K562 (cell line): ENCODE measurements around the gene MALAT1. TPM values are rescaled to one million over a fixed set of nuclear protein-coding genes. Genes with fewer than 3 reads are reported as not detected.

Experiments used
- BDP1 ChIP-seq: IDR thresholded peaks from 3 replicates; pipeline ENCODE4 v1.6.1; 2011; ENCODE audit not compliant: insufficient read length, insufficient read depth
- CCNT2 ChIP-seq: IDR thresholded peaks from 2 replicates; pipeline ENCODE4 v1.6.1; 2011; ENCODE audit warnings: borderline replicate concordance, low read depth, mild to moderate bottlenecking, moderate library complexity, mixed read lengths, low read length; ENCODE audit not compliant: insufficient read length; ENCODE audit errors: extremely low read depth
- CSDE1 ChIP-seq, 2 experiments: fragments of 450-650 bp; IDR thresholded peaks; 2 replicates each; pipeline ENCODE4 v1.6.1; 2016; ENCODE audit warnings: mild to moderate bottlenecking in 1 of 2
- DDX20 ChIP-seq: fragments of 450-650 bp; IDR thresholded peaks from 2 replicates; pipeline ENCODE4 v1.6.1; 2016; ENCODE audit warnings: missing genetic modification characterization, low read depth, mild to moderate bottlenecking, missing compliant biosample characterization, moderate library complexity
- ETV1 ChIP-seq: fragments of 450-650 bp; conservative IDR thresholded peaks from 2 replicates; pipeline ENCODE4 v1.6.1; 2016; ENCODE audit warnings: missing genetic modification characterization, control low read depth, low read depth, missing compliant biosample characterization
- FOXJ3 ChIP-seq: sonication (generic); formaldehyde crosslinking; IDR thresholded peaks from 2 replicates; pipeline ENCODE4 v1.4.0; 2020; ENCODE audit warnings: mild to moderate bottlenecking, missing genetic modification reagents
- FOXM1 ChIP-seq, 2 experiments: fragments of 450-650 bp in 1 of 2; sonication (generic) in 1 of 2; formaldehyde crosslinking in 1 of 2; IDR thresholded peaks; 2 replicates each; pipeline versions ENCODE4 v1.6.1 to v1.9.0; 2017 to 2022; ENCODE audit warnings: low read depth in 2 of 2, mild to moderate bottlenecking in 2 of 2, missing genetic modification reagents in 1 of 2, moderate library complexity in 1 of 2
- GABPB2 ChIP-seq: fragments of 250-450 bp; sonication (Bioruptor Pico); conservative IDR thresholded peaks from 2 replicates; pipeline ENCODE4 v1.5.1; 2021; ENCODE audit warnings: mild to moderate bottlenecking
- HDAC2 ChIP-seq: fragments of 450-650 bp; IDR thresholded peaks from 2 replicates; pipeline ENCODE4 v1.6.1; 2016; ENCODE audit warnings: mild to moderate bottlenecking
- HINFP ChIP-seq: fragments of 450-650 bp; conservative IDR thresholded peaks from 2 replicates; pipeline ENCODE4 v1.6.1; 2016; ENCODE audit warnings: missing genetic modification characterization, low read depth, mild to moderate bottlenecking, control low read depth, missing compliant biosample characterization
- MED1 ChIP-seq: sonication (generic); formaldehyde crosslinking; IDR thresholded peaks from 2 replicates; pipeline ENCODE4 v1.8.1; 2023; ENCODE audit warnings: missing genetic modification reagents, borderline replicate concordance
- MNT ChIP-seq, 2 experiments: fragments of 450-650 bp; conservative IDR thresholded peaks; 2 replicates each; pipeline ENCODE4 v1.6.1; 2017; ENCODE audit warnings: mild to moderate bottlenecking in 2 of 2, moderate library complexity in 2 of 2
- MTF1 ChIP-seq: fragments of 250-450 bp; sonication (Bioruptor Pico); IDR thresholded peaks from 2 replicates; pipeline ENCODE4 v1.9.0; 2021; ENCODE audit warnings: moderate library complexity, mild to moderate bottlenecking, inconsistent platforms, borderline replicate concordance
- MYNN ChIP-seq, 2 experiments: sonication (generic); formaldehyde crosslinking in 1 of 2; IDR thresholded peaks; 2 replicates each; pipeline versions ENCODE4 v1.5.0 to v1.6.1; 2016 to 2020; ENCODE audit warnings: antibody characterized with exemption in 1 of 2, missing genetic modification reagents in 1 of 2
- NFIX ChIP-seq: fragments of 250-450 bp; sonication (Bioruptor Pico); IDR thresholded peaks from 2 replicates; pipeline ENCODE4 v1.4.0; 2020; ENCODE audit warnings: low read depth, mild to moderate bottlenecking, moderate library complexity
- OTX1 ChIP-seq: fragments of 450-650 bp; formaldehyde crosslinking; IDR thresholded peaks from 2 replicates; pipeline ENCODE4 v1.4.0; 2022; ENCODE audit warnings: mild to moderate bottlenecking
- PREB ChIP-seq: sonication (generic); formaldehyde crosslinking; IDR thresholded peaks from 2 replicates; pipeline ENCODE4 v1.8.1; 2023; ENCODE audit warnings: mild to moderate bottlenecking, missing genetic modification reagents
- RAD51 ChIP-seq: fragments of 450-650 bp; IDR thresholded peaks from 2 replicates; pipeline ENCODE4 v1.7.1; 2016; ENCODE audit warnings: low read depth, mild to moderate bottlenecking, borderline replicate concordance
- RFX1 ChIP-seq: fragments of 450-650 bp; IDR thresholded peaks from 2 replicates; pipeline ENCODE4 v1.6.1; 2016; ENCODE audit warnings: mild to moderate bottlenecking, moderate library complexity
- SP2 ChIP-seq: IDR thresholded peaks from 2 replicates; pipeline ENCODE4 v1.6.1; 2011; ENCODE audit warnings: mild to moderate bottlenecking, low read depth, low read length, moderate library complexity; ENCODE audit not compliant: poor library complexity, severe bottlenecking; ENCODE audit errors: extremely low read depth
- SRSF7 ChIP-seq: fragments of 200-400 bp; formaldehyde crosslinking; optimal IDR thresholded peaks from 2 replicates; pipeline ENCODE3; 2017; ENCODE audit warnings: mild to moderate bottlenecking, low read depth, low read length
- TRIM28 ChIP-seq: fragments of 450-650 bp; IDR thresholded peaks from 2 replicates; pipeline ENCODE4 v1.6.1; 2017
- ZFP1 ChIP-seq: fragments of 450-650 bp; formaldehyde crosslinking; IDR thresholded peaks from 2 replicates; pipeline ENCODE4 v1.4.0; 2020; ENCODE audit warnings: mild to moderate bottlenecking, mixed read lengths
- ZNF311 ChIP-seq: fragments of 250-450 bp; sonication (Bioruptor Pico); IDR thresholded peaks from 2 replicates; pipeline ENCODE4 v1.4.0; 2020; ENCODE audit warnings: mild to moderate bottlenecking, moderate library complexity
- polyA plus RNA-seq, 8 experiments: library from polyadenylated mRNA; depleted of rRNA in 4 of 8; stranded (reverse) in 5 of 8; unstranded in 3 of 8; fragments of >200 nt; fragmentation: Nextera tagmentation in 2 of 8; fragmentation: Illumina TruSeq in 1 of 8; extraction: Ambion mirVana in 2 of 8; extraction: Trizol in 1 of 8; gene quantifications; 2 replicates each; pipeline versions ENCODE4 v1.2.1 to v1.2.3, GENCODE V29; 2011 to 2014; ENCODE audit warnings: inconsistent platforms in 1 of 8, missing spikeins in 1 of 8
- total RNA-seq, 7 experiments: library from RNA; depleted of rRNA in 6 of 7; stranded (reverse); fragments of >200 nt in 6 of 7; fragmentation: Illumina TruSeq in 2 of 7; extraction: Trizol in 2 of 7; gene quantifications; 2 replicates each; pipeline versions ENCODE4 v1.2.1 to v1.2.3, GENCODE V29; 2011 to 2021; ENCODE audit warnings: low replicate concordance in 1 of 7

The MALAT1 gene
- total and polyA plus RNA-seq, 9 of the 15 experiments (the other 6 are each of a cell fraction or from before 2014, with no cell fraction given) = 363 to 8,715 (median 2,351) TPM

GRCh38 chr11:65498727-65498976, 193 bp upstream of the MALAT1 start (continued):
- TF ChIP-seq MYNN (IDR thresholded peaks at IDR 0.05) (no peak), MYNN (CRISPR knock-in tag; IDR thresholded peaks at IDR 0.05) (no peak), FOXJ3 (CRISPR knock-in tag) (no peak), DDX20 (tag) (no peak), SRSF7 (no peak), CCNT2 (no peak), BDP1 (no peak), MTF1 (CRISPR knock-in tag) (no peak), PREB (CRISPR knock-in tag) (no peak), TRIM28 (0 out of 2 replicates have a peak, but pooled peaks have one; percentile 27), GABPB2 (no peak), ETV1 (peak; percentile 98), MED1 (no peak), MNT (conservative IDR thresholded peaks at IDR 0.05) (no peak), ZNF311 (no peak), RAD51 (peak; percentile 15; the same call in 1 of the 2 replicates), FOXM1 (IDR thresholded peaks at IDR 0.05; ENCODE audit: low read depth) (no peak), FOXM1 (CRISPR knock-in tag; IDR thresholded peaks at IDR 0.05; ENCODE audit: low read depth) (no peak), SP2 (no peak), ZFP1 (CRISPR knock-in tag) (no peak), CSDE1 (IDR thresholded peaks at IDR 0.05) (no peak; a peak in 1 of 4 replicates), RFX1 (no peak), HDAC2 (peak; percentile 26; the same call in 1 of the 2 replicates), HINFP (no peak), NFIX (CRISPR knock-in tag) (no peak), OTX1 (CRISPR knock-in tag) (no peak)
